ENCODE measurements around the gene EYA2. TPM values are rescaled to one million over a fixed set of nuclear protein-coding genes. Genes with fewer than 3 reads are reported as not detected.

The EYA2 gene
- total RNA-seq, 3 donors from 2014 or later, result 5.4 to 19.2 (median 12.5) TPM

DNA sequence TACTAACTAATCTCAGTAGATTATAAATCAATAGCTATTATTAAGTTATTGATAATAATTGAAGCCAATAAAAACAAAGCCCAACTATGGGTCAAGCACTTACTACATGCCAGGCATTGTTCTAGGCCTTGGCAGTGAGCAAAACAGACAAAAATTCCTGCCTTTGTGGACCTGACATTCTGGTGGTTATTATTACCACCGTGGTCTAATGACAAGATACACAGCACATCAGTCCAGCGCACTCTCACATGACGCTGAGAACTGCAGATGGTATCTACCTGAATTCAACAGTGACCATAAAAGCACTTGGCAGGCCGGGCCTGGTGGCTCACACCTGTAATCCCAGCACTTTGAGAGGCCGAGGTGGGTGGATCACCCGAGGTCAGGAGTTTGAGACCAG is 340.5 kb downstream of the EYA2 start:
- Histone ChIP-seq H3K27me3 (no peaks in the 10 kb centered on the region), H3K9me3 (no peaks in the 10 kb centered on the region), H3K27ac (no peak overlapping the region), H3K4me1 (no peaks in the 10 kb centered on the region), H3K36me3 (no peaks in the 10 kb centered on the region), H3K4me3 (no peak overlapping the region)
- intact Hi-C loops (cut with DNase I; ENCODE audit: low total_unique reads), result no loop called here
- DNase-seq (ENCODE audit: low spot score in 2 of 2), result no peak
- TF ChIP-seq, protein P1, sequence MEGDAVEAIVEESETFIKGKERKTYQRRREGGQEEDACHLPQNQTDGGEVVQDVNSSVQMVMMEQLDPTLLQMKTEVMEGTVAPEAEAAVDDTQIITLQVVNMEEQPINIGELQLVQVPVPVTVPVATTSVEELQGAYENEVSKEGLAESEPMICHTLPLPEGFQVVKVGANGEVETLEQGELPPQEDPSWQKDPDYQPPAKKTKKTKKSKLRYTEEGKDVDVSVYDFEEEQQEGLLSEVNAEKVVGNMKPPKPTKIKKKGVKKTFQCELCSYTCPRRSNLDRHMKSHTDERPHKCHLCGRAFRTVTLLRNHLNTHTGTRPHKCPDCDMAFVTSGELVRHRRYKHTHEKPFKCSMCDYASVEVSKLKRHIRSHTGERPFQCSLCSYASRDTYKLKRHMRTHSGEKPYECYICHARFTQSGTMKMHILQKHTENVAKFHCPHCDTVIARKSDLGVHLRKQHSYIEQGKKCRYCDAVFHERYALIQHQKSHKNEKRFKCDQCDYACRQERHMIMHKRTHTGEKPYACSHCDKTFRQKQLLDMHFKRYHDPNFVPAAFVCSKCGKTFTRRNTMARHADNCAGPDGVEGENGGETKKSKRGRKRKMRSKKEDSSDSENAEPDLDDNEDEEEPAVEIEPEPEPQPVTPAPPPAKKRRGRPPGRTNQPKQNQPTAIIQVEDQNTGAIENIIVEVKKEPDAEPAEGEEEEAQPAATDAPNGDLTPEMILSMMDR (IDR thresholded peaks at IDR 0.05), result no peak
- TF ChIP-seq POLR2AphosphoS5 (IDR thresholded peaks at IDR 0.05) (no peak), POLR2A (IDR thresholded peaks at IDR 0.05) (no peak)

DNA sequence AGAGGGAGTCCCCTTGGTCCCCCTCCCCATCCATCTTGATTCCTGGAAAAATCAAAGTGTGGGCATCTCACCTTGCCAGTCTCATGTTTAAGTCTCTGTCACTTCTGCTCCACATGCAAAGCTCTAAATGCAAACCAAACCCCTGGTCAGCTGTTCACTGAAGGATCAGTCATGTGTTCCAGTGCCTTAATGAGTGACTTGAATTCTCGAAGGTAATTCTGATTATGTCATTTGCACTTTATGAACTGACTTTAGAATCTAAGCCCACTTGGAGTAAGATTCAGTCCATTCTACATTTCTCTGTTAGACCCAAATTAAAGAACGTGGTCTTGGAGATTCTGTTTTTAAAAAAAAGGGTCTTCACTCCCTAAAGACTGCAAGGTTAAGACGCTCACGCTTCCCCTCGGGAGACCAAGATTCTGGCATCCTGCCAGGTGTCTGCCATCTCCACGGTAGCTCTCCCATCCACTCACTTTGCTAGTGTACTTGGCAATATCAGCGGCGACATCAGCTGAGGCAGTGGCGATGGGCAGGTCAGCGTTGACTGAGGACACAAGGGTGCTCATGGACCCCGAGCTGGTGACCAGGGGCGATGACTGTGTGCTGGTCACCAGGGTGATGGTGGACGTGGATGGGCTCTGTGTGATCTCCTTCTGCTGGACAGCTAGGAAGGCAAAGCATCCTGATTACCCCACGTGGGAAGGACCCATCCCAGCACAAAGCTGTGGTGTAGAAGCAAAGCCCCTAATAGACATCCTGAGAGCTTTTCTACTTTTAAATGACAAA is 341.4 kb downstream of the EYA2 start:
- no peaks in the 10 kb centered on the region for H3K36me3 ChIP-seq
- no peak for TF ChIP-seq POLR2AphosphoS5 (IDR thresholded peaks at IDR 0.05)
- TF ChIP-seq POLR2A (IDR thresholded peaks at IDR 0.05), result no peak
- TF ChIP-seq, protein P1 (IDR thresholded peaks at IDR 0.05), result no peak
- intact Hi-C loops (cut with DNase I; ENCODE audit: low total_unique reads), result no loop called here
- H3K4me3 ChIP-seq, result no peak overlapping the region
- DNase-seq (ENCODE audit: low spot score in 2 of 2), result no peak
- H3K9me3 ChIP-seq, result no peaks in the 10 kb centered on the region
- no peaks in the 10 kb centered on the region for H3K27me3 ChIP-seq
- no peaks in the 10 kb centered on the region for H3K4me1 ChIP-seq
- no peak overlapping the region for H3K27ac ChIP-seq

DNA sequence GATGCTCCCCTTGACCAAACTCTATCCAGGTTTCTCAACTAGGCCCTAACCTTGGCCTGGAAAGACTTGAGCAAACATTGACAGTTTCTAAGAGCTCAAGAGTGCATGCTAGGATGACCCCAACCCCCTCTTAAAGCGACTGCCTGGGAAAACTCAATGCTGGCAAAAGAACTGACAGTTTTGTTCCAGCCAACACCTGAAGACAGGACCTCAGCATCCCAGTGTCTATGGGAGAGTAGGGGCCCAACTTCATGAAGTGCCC is 341.9 kb downstream of the EYA2 start:
- H3K36me3 ChIP-seq, result no peaks in the 10 kb centered on the region
- TF ChIP-seq POLR2AphosphoS5 (IDR thresholded peaks at IDR 0.05), result no peak
- no peak for TF ChIP-seq POLR2A (IDR thresholded peaks at IDR 0.05)
- TF ChIP-seq, protein P1 (IDR thresholded peaks at IDR 0.05), result no peak

DNA sequence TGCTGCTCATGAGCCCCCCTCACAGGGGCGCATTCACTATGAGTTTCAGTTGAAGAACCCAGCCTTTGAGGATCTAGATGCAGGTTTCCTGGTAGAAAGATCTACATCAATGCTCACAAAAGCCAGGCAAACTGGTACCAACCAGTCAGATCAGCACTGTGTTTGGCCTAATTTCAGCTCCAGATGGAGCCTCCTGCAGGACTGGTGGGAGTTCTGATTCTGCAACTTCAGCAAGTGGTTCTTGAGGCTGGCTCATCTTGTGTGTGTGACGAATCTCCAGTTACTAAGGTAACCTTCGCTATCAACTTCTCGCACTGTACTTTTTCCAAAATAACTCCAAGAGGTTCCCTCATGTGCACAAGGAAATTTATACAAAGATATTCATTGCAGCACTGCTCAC is 343.1 kb downstream of the EYA2 start:
- Histone ChIP-seq H3K27me3 (no peaks in the 10 kb centered on the region), H3K4me1 (no peaks in the 10 kb centered on the region), H3K4me3 (no peak overlapping the region), H3K36me3 (no peaks in the 10 kb centered on the region), H3K27ac (no peak overlapping the region), H3K9me3 (no peaks in the 10 kb centered on the region)
- no peak for DNase-seq (ENCODE audit: low spot score in 2 of 2)
- no peak for TF ChIP-seq POLR2A (IDR thresholded peaks at IDR 0.05)
- TF ChIP-seq, protein P1 (IDR thresholded peaks at IDR 0.05), result no peak
- no peak for TF ChIP-seq POLR2AphosphoS5 (IDR thresholded peaks at IDR 0.05)
- intact Hi-C loops (cut with DNase I; ENCODE audit: low total_unique reads), result no loop called here

More for the DNA sequence above, 341.9 kb downstream of the EYA2 start:
- H3K4me1 ChIP-seq, result no peaks in the 10 kb centered on the region
- intact Hi-C loops (cut with DNase I; ENCODE audit: low total_unique reads), result no loop called here
- H3K27me3 ChIP-seq, result no peaks in the 10 kb centered on the region
- H3K27ac ChIP-seq, result no peak overlapping the region
- no peaks in the 10 kb centered on the region for H3K9me3 ChIP-seq
- H3K4me3 ChIP-seq, result no peak overlapping the region
- no peak for DNase-seq (ENCODE audit: low spot score in 2 of 2)

Other genes starting within 250 kb of the EYA2 start
- gene SLC13A3, start 243.4 kb upstream of the EYA2 start, total RNA-seq, result 1 to 10 TPM; 1.3 to 2.9 (median 1.6) TPM
- gene TP53RK, start 205.4 kb upstream of the EYA2 start, total RNA-seq, result 10 to 100 TPM; 14.4 to 29.2 (median 27.1) TPM
- gene SLC2A10, start 185.2 kb upstream of the EYA2 start, total RNA-seq, result 10 to 100 TPM; 19.8 to 42.9 (median 26.9) TPM

Data from breast epithelium (tissue), 4 donors.